Smooth muscle cell (in vitro differentiated cells): ENCODE data around the gene C12orf43. TPM values are rescaled to one million over a fixed set of nuclear protein-coding genes. Genes with fewer than 3 reads are reported as not detected.

ENCODE experiments used
- DNase-seq: peaks from one replicate; lab custom pipeline; 2025; ENCODE audit not compliant: unreplicated experiment; lab: John Stamatoyannopoulos, UW
- H2AFZ ChIP-seq: fragments of 200-600 bp; sonication (generic); 2 replicates; pipeline ENCODE4 v1.6.0; 2016; ENCODE audit warnings: antibody characterized with exemption, low read depth, mild to moderate bottlenecking
- H3F3A ChIP-seq: fragments of 200-600 bp; sonication (generic); 2 replicates; pipeline ENCODE4 v1.6.0; 2017; ENCODE audit warnings: antibody characterized with exemption, low read depth
- H3K27ac ChIP-seq: fragments of 200-600 bp; sonication (generic); 2 replicates; pipeline ENCODE4 v1.5.1; 2016; ENCODE audit warnings: low read depth, mild to moderate bottlenecking
- H3K27me3 ChIP-seq: fragments of 200-600 bp; sonication (generic); 2 replicates; pipeline ENCODE4 v1.6.1; 2016; ENCODE audit warnings: low read depth, mild to moderate bottlenecking
- H3K36me3 ChIP-seq: fragments of 200-600 bp; sonication (generic); 2 replicates; pipeline ENCODE4 v1.5.1; 2016; ENCODE audit warnings: low read depth
- H3K4me1 ChIP-seq: fragments of 200-600 bp; sonication (generic); 2 replicates; pipeline ENCODE4 v1.5.1; 2016; ENCODE audit warnings: low read depth
- H3K4me2 ChIP-seq: fragments of 200-600 bp; sonication (generic); 2 replicates; pipeline ENCODE4 v1.6.0; 2016; ENCODE audit warnings: mild to moderate bottlenecking
- H3K4me3 ChIP-seq: fragments of 200-600 bp; sonication (generic); 2 replicates; pipeline ENCODE4 v1.5.1; 2016; ENCODE audit warnings: mild to moderate bottlenecking
- H3K79me2 ChIP-seq: fragments of 200-600 bp; sonication (generic); 2 replicates; pipeline ENCODE4 v1.6.0; 2016; ENCODE audit warnings: low read depth, mild to moderate bottlenecking
- H3K9ac ChIP-seq: fragments of 200-600 bp; sonication (generic); 2 replicates; pipeline ENCODE4 v1.6.0; 2016; ENCODE audit warnings: low read depth
- H3K9me3 ChIP-seq: fragments of 200-600 bp; sonication (generic); replicated peaks from 2 replicates; pipeline ENCODE4 v1.5.1; 2016; ENCODE audit warnings: low read depth
- H4K20me1 ChIP-seq: fragments of 200-600 bp; sonication (generic); 2 replicates; pipeline ENCODE4 v1.6.0; 2016; ENCODE audit warnings: low read depth
- WGBS: methylation state at CpG from one replicate; pipeline ENCODE4 v1.1.7; 2016; ENCODE audit warnings: low lambda C conversion rate; 5-methylcytosine and 5-hydroxymethylcytosine counted together
- polyA plus RNA-seq: library from polyadenylated mRNA; unstranded; fragments of >200 nt; fragmentation: Nextera tagmentation; extraction: Ambion mirVana; gene quantifications from 2 replicates; pipeline ENCODE4 v1.2.1, GENCODE V29; 2016
- total RNA-seq: library from RNA; depleted of rRNA; stranded (reverse); fragments of >200 nt; gene quantifications from 2 replicates; pipeline ENCODE4 v1.2.3, GENCODE V29; 2014
- TF ChIP-seq, protein P1 (sequence below): fragments of 200-600 bp; sonication (generic); IDR thresholded peaks from 2 replicates; pipeline ENCODE4 v1.5.1; 2017; ENCODE audit warnings: borderline replicate concordance, mild to moderate bottlenecking, antibody characterized with exemption; ENCODE audit not compliant: insufficient read depth, poor library complexity, severe bottlenecking

The C12orf43 gene
- total and polyA plus RNA-seq, 2 experiments from 2014 or later = 9.4 to 14.1 TPM

DNA sequence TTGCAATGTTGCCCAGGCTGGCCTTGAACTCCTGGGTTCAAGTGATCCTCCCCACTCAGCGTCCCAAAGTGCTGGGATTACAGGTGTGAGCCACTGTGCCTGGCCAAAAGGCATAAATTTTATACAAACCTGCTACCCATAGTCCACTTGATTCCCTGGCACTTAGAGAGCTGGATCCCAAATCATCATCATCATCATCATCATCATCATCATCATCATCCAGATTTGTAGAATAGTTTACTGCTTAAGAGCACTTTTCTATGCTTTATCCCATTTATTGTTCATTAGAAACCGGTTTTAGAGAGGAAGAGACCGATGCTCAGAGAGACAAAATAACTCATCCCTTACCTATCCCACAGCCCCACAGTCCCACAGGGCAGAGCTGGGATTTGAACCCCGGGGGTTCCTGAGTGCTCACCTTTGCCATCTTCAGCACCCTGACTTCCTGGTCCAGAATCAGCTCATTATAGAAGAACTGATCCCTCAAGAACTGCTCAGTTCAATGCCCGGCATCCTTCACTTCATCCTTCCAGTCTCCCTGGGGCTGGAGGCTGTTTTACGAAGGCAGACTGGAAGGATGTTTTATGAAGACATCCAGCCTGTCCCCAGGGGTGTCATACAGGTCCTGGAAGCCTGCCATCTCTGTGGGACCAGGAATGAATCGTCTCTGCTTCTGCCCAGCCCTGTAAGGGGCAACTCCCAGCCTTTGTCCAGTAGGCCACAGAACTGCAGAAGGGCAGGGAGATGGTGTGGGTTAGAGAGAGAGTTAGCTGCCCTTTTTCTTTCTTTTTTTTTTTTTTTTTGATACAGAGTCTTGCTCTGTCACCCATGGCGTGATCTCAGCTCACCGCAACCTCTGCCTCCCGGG is 43.0 kb upstream of the C12orf43 start:
- Histone ChIP-seq H3K36me3 (no peaks in the 10 kb centered on the region), H2AFZ (no peak overlapping the region), H3K79me2 (no peaks in the 10 kb centered on the region), H3K9ac (no peak overlapping the region), H3K27me3 (no peaks in the 10 kb centered on the region), H3K4me3 (no peak overlapping the region), H3K4me1 (no peaks in the 10 kb centered on the region), H3F3A (no peaks in the 10 kb centered on the region), H4K20me1 (no peaks in the 10 kb centered on the region), H3K27ac (no peak overlapping the region), H3K4me2 (no peak overlapping the region), H3K9me3 (no peaks in the 10 kb centered on the region)
- DNase-seq = no peak
- TF ChIP-seq, protein P1, sequence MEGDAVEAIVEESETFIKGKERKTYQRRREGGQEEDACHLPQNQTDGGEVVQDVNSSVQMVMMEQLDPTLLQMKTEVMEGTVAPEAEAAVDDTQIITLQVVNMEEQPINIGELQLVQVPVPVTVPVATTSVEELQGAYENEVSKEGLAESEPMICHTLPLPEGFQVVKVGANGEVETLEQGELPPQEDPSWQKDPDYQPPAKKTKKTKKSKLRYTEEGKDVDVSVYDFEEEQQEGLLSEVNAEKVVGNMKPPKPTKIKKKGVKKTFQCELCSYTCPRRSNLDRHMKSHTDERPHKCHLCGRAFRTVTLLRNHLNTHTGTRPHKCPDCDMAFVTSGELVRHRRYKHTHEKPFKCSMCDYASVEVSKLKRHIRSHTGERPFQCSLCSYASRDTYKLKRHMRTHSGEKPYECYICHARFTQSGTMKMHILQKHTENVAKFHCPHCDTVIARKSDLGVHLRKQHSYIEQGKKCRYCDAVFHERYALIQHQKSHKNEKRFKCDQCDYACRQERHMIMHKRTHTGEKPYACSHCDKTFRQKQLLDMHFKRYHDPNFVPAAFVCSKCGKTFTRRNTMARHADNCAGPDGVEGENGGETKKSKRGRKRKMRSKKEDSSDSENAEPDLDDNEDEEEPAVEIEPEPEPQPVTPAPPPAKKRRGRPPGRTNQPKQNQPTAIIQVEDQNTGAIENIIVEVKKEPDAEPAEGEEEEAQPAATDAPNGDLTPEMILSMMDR = no peak
- WGBS = 95% methylated on average over 9 of the region's 10 CpGs

DNA sequence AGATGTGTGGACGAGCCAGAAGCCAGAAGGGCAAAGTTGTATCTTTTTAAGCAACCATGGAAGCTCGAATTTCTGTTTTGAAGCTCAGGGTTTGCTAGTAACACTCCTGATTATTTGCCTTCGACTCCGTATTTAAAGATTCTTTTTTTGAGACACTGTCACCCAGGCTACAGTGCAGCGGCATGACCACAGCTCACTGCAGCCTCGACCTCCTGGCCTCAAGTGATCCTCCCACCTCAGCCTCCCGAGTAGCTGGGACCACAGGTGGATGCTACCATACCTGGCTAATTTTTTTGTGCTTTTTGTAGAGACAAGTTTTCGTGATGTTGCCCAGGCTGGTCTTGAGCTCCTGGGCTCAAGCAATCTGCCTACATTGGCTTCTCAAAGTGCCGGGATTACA is 41.5 kb upstream of the C12orf43 start:
- H3F3A ChIP-seq = no peaks in the 10 kb centered on the region
- no peaks in the 10 kb centered on the region for H3K36me3 ChIP-seq
- 88% methylated on average over 9 of the region's 9 CpGs for WGBS
- no peaks in the 10 kb centered on the region for H3K27me3 ChIP-seq
- no peaks in the 10 kb centered on the region for H3K4me1 ChIP-seq
- no peak overlapping the region for H3K4me2 ChIP-seq
- no peak for DNase-seq
- TF ChIP-seq, protein P1 = no peak
- H3K4me3 ChIP-seq = no peak overlapping the region
- no peaks in the 10 kb centered on the region for H3K9me3 ChIP-seq
- H3K79me2 ChIP-seq = no peaks in the 10 kb centered on the region
- no peak overlapping the region for H3K9ac ChIP-seq
- no peaks in the 10 kb centered on the region for H4K20me1 ChIP-seq
- no peak overlapping the region for H2AFZ ChIP-seq
- no peak overlapping the region for H3K27ac ChIP-seq

DNA sequence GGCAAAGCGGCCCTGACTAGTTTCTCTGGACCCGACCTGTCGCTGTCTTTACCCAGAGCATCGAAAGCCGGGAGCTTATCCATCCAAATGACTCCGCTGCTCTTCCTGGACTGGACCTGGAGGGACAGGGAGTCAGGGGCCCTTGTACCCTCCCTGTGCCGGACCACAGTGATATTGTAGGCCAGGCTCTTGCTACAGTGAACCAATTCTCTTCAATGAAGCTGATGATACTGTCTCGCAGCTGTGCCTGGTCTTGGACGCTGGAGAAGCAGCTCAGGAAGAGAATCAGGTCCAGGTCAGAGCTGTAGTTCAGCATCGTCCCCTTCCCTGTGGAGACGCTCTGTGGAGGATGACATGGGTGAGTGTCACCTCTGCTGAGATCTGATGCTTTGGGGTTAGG is 37.4 kb upstream of the C12orf43 start:
- no peak overlapping the region for H3K4me2 ChIP-seq
- WGBS = 93% methylated on average over 11 of the region's 11 CpGs

More for the DNA sequence above, 37.4 kb upstream of the C12orf43 start:
- Histone ChIP-seq H3K9ac (no peak overlapping the region), H3K4me3 (no peak overlapping the region), H2AFZ (no peak overlapping the region), H3K4me1 (no peaks in the 10 kb centered on the region), H3K27ac (no peak overlapping the region), H3K9me3 (no peaks in the 10 kb centered on the region), H3K27me3 (no peaks in the 10 kb centered on the region), H3K79me2 (no peaks in the 10 kb centered on the region), H3K36me3 (no peaks in the 10 kb centered on the region), H4K20me1 (no peaks in the 10 kb centered on the region), H3F3A (no peaks in the 10 kb centered on the region)
- TF ChIP-seq, protein P1 = no peak
- no peak for DNase-seq
